H9 (cell line): ENCODE measurements around the gene FAM240A. TPM values are rescaled to one million over a fixed set of nuclear protein-coding genes. Genes with fewer than 3 reads are reported as not detected.
A peak's percentile ranks its signal among the peaks of the same experiment; 100 is the strongest.

Experiments used
- DNase-seq: peaks from one replicate; pipeline ENCODE4 v3.0.0-alpha.2; 2017
- H2AFZ ChIP-seq: one replicate; pipeline ENCODE4 v1.6.1; 2013; ENCODE audit warnings: mild to moderate bottlenecking, low read length, control low read depth, moderate library complexity
- H2AK5ac ChIP-seq: 2 replicates; pipeline ENCODE4 v1.6.1; 2013; ENCODE audit warnings: low read length, control low read depth, mixed read lengths; ENCODE audit not compliant: insufficient read length
- H2BK120ac ChIP-seq: one replicate; pipeline ENCODE4 v1.6.1; 2013; ENCODE audit warnings: low read depth, mild to moderate bottlenecking, low read length, control low read depth, inconsistent platforms; ENCODE audit not compliant: poor library complexity, severe bottlenecking
- H2BK12ac ChIP-seq: 2 replicates; pipeline ENCODE4 v1.6.1; 2013; ENCODE audit warnings: low read length, control low read depth, mixed read lengths, low read depth; ENCODE audit not compliant: insufficient read length
- H2BK15ac ChIP-seq: 2 replicates; pipeline ENCODE4 v1.6.1; 2013; ENCODE audit warnings: low read depth, low read length, control low read depth
- H2BK20ac ChIP-seq: one replicate; pipeline ENCODE4 v1.6.1; 2013; ENCODE audit warnings: low read depth, mild to moderate bottlenecking, low read length, control low read depth, inconsistent platforms; ENCODE audit not compliant: poor library complexity, severe bottlenecking
- H2BK5ac ChIP-seq: 2 replicates; pipeline ENCODE4 v1.6.1; 2013; ENCODE audit warnings: low read length, control low read depth, mixed read lengths; ENCODE audit not compliant: insufficient read length
- H3K14ac ChIP-seq: 2 replicates; pipeline ENCODE4 v1.6.1; 2013; ENCODE audit warnings: low read length, control low read depth; ENCODE audit not compliant: insufficient read depth
- H3K18ac ChIP-seq: 2 replicates; pipeline ENCODE4 v1.6.1; 2013; ENCODE audit warnings: low read depth, mild to moderate bottlenecking, mixed read lengths, low read length, control low read depth; ENCODE audit not compliant: insufficient read length
- H3K23ac ChIP-seq: 2 replicates; pipeline ENCODE4 v1.6.1; 2013; ENCODE audit warnings: low read length, control low read depth, mixed read lengths, low read depth; ENCODE audit not compliant: insufficient read length
- H3K23me2 ChIP-seq: 2 replicates; pipeline ENCODE4 v1.6.1; 2013; ENCODE audit warnings: low read depth, mild to moderate bottlenecking, mixed read lengths, low read length, control low read depth; ENCODE audit not compliant: insufficient read length, poor library complexity, severe bottlenecking
- H3K27ac ChIP-seq: 2 replicates; pipeline ENCODE4 v1.5.1; 2013; ENCODE audit warnings: low read length, control low read depth, mixed read lengths, low read depth; ENCODE audit not compliant: insufficient read length
- H3K27me3 ChIP-seq: 2 replicates; pipeline ENCODE4 v1.6.1; 2013; ENCODE audit warnings: low read length, control low read depth, inconsistent platforms; ENCODE audit not compliant: insufficient read depth
- H3K4ac ChIP-seq: 2 replicates; pipeline ENCODE4 v1.6.1; 2013; ENCODE audit warnings: low read depth, mild to moderate bottlenecking, control low read depth, inconsistent platforms, low read length, moderate library complexity
- H3K4me1 ChIP-seq: 2 replicates; pipeline ENCODE4 v1.6.1; 2013; ENCODE audit warnings: low read length, control low read depth, inconsistent platforms; ENCODE audit not compliant: insufficient read depth
- H3K4me2 ChIP-seq: 2 replicates; pipeline ENCODE4 v1.6.1; 2013; ENCODE audit warnings: low read length, control low read depth, mixed read lengths; ENCODE audit not compliant: insufficient read length, insufficient read depth
- H3K56ac ChIP-seq: 2 replicates; pipeline ENCODE4 v1.6.1; 2013; ENCODE audit warnings: low read depth, mild to moderate bottlenecking, mixed read lengths, low read length, control low read depth; ENCODE audit not compliant: insufficient read length
- H3K79me1 ChIP-seq: 2 replicates; pipeline ENCODE4 v1.6.1; 2013; ENCODE audit warnings: low read depth, mild to moderate bottlenecking, moderate library complexity, low read length, control low read depth, inconsistent platforms; ENCODE audit not compliant: insufficient read depth, poor library complexity, severe bottlenecking
- H3K79me2 ChIP-seq: 2 replicates; pipeline ENCODE4 v1.6.1; 2013; ENCODE audit warnings: low read length, control low read depth, inconsistent platforms; ENCODE audit not compliant: insufficient read depth
- H3K9ac ChIP-seq: 2 replicates; pipeline ENCODE4 v1.6.1; 2013; ENCODE audit warnings: low read length, control low read depth, mixed read lengths; ENCODE audit not compliant: insufficient read length; ENCODE audit errors: extremely low read depth
- H3K9me3 ChIP-seq: one replicate; pipeline ENCODE4 v1.6.1; 2013; ENCODE audit warnings: low read depth, low read length, inconsistent platforms; ENCODE audit not compliant: control insufficient read depth
- H3T11ph ChIP-seq: one replicate; pipeline ENCODE4 v1.6.1; 2013; ENCODE audit warnings: mild to moderate bottlenecking, low read length, control low read depth, inconsistent platforms
- H4K20me1 ChIP-seq: one replicate; pipeline ENCODE4 v1.6.1; 2013; ENCODE audit not compliant: control insufficient read depth, insufficient read length, insufficient read depth
- H4K5ac ChIP-seq: 2 replicates; pipeline ENCODE4 v1.6.1; 2013; ENCODE audit warnings: low read depth, mild to moderate bottlenecking, mixed read lengths, low read length, control low read depth; ENCODE audit not compliant: insufficient read length
- H4K8ac ChIP-seq: replicated peaks from 2 replicates; pipeline ENCODE4 v1.6.1; 2013; ENCODE audit warnings: low read length, control low read depth, mixed read lengths, low read depth; ENCODE audit not compliant: insufficient read length
- H4K91ac ChIP-seq: 2 replicates; pipeline ENCODE4 v1.6.1; 2013; ENCODE audit warnings: low read depth, mild to moderate bottlenecking, moderate library complexity, mixed read lengths, low read length, control low read depth; ENCODE audit not compliant: insufficient read length
- H3K27ac Mint-ChIP-seq, 3 experiments: 2 replicates in 2 of 3; 3 replicates in 1 of 3; pipeline ENCODE4 v1.8.0; 2020 to 2021; ENCODE audit warnings: mixed read lengths in 3 of 3, mild to moderate bottlenecking in 1 of 3, moderate library complexity in 1 of 3
- H3K27me3 Mint-ChIP-seq: 2 replicates; pipeline ENCODE4 v1.8.0; 2021; ENCODE audit warnings: low read depth, mild to moderate bottlenecking, moderate library complexity, mixed read lengths
- H3K36me3 Mint-ChIP-seq, 3 experiments: 2 replicates in 2 of 3; 3 replicates in 1 of 3; pipeline ENCODE4 v1.8.0; 2020 to 2021; ENCODE audit warnings: low read depth in 3 of 3, mixed read lengths in 3 of 3; ENCODE audit not compliant: insufficient read depth in 1 of 3
- H3K4me1 Mint-ChIP-seq, 2 experiments: 2 replicates each; pipeline ENCODE4 v1.8.0; 2020; ENCODE audit warnings: mixed read lengths in 2 of 2
- H3K4me3 Mint-ChIP-seq, 2 experiments: 2 replicates in 1 of 2; 3 replicates in 1 of 2; pipeline ENCODE4 v1.8.0; 2020 to 2021; ENCODE audit warnings: mild to moderate bottlenecking in 2 of 2, mixed read lengths in 2 of 2, moderate library complexity in 1 of 2
- H3K9me3 Mint-ChIP-seq, 2 experiments: 2 replicates in 1 of 2; 3 replicates in 1 of 2; pipeline ENCODE4 v1.8.0; 2020; ENCODE audit warnings: mild to moderate bottlenecking in 2 of 2, mixed read lengths in 2 of 2, moderate library complexity in 1 of 2
- CTCF ChIP-seq: fragments of 200-600 bp; sonication (generic); conservative IDR thresholded peaks from 3 replicates; pipeline ENCODE4 v1.8.0; 2021; ENCODE audit warnings: antibody characterized with exemption, mild to moderate bottlenecking
- WGBS: extraction: QIAGEN DNeasy Blood & Tissue Kit; methylation state at CpG from one replicate; pipeline ENCODE4 v1.1.7; 2013; ENCODE audit warnings: missing lambda C conversion rate, low lambda C conversion rate, mixed read lengths; ENCODE audit not compliant: insufficient read length; ENCODE audit errors: extremely low coverage; 5-methylcytosine and 5-hydroxymethylcytosine counted together
- total RNA-seq: library from RNA; stranded (reverse); gene quantifications from 2 replicates; pipeline ENCODE4 v1.2.1, GENCODE V29; 2021

FAM240A gene
- total RNA-seq, 1 experiment from 2014 or later, result 0.11 TPM

- Mint-ChIP-seq H3K36me3 (peaks cover 0 to 8% (median 0%) of the 10 kb centered on the region in 3 experiments; a peak in 2 of 7 replicates), H3K9me3 (no peaks in the 10 kb centered on the region)
These were observed 60.0 kb downstream of the FAM240A start for GRCh38 chr3:46672349-46672695.

More at GRCh38 chr3:46672349-46672695, 60.0 kb downstream of the FAM240A start:
- DNase-seq, result peak; percentile 16
- H3T11ph ChIP-seq, result no peak overlapping the region
- no peak overlapping the region for H2AK5ac ChIP-seq
- no peaks in the 10 kb centered on the region for H3K27me3 ChIP-seq
- H3K79me2 ChIP-seq, result no peaks in the 10 kb centered on the region
- no peak overlapping the region for H2AFZ ChIP-seq
- H3K23me2 ChIP-seq, result no peaks in the 10 kb centered on the region
- no peaks in the 10 kb centered on the region for H4K20me1 ChIP-seq
- no peaks in the 10 kb centered on the region for H3K4me1 ChIP-seq
- H3K4me2 ChIP-seq, result no peak overlapping the region
- no peak for TF ChIP-seq CTCF
- H3K27ac ChIP-seq, result no peak overlapping the region
- H2BK15ac ChIP-seq, result no peak overlapping the region
- H4K8ac ChIP-seq, result no peak overlapping the region
- H3K9ac ChIP-seq, result no peak overlapping the region
- H3K4me3 Mint-ChIP-seq, result no peak overlapping the region
- no peak overlapping the region for H3K23ac ChIP-seq
- no peak overlapping the region for H2BK12ac ChIP-seq
- H3K27me3 Mint-ChIP-seq, result no peaks in the 10 kb centered on the region; the same call in none of the 2 replicates
- no peaks in the 10 kb centered on the region for H3K9me3 ChIP-seq
- no peaks in the 10 kb centered on the region for H3K79me1 ChIP-seq
- H3K56ac ChIP-seq, result no peak overlapping the region
- no CpG with 5 or more reads among the region's 6 CpGs for WGBS
- H2BK5ac ChIP-seq, result no peak overlapping the region
- H2BK120ac ChIP-seq, result no peak overlapping the region
- H3K27ac Mint-ChIP-seq, result no peak overlapping the region; a peak in 1 of 7 replicates
- no peak overlapping the region for H3K18ac ChIP-seq
- no peak overlapping the region for H3K14ac ChIP-seq
- H3K4ac ChIP-seq, result no peak overlapping the region
- no peak overlapping the region for H4K5ac ChIP-seq
- no peak overlapping the region for H4K91ac ChIP-seq
- peaks cover 3 to 11% of the 10 kb centered on the region in 2 experiments for H3K4me1 Mint-ChIP-seq
- no peak overlapping the region for H2BK20ac ChIP-seq
